H1 (cell line): ENCODE measurements around the gene PGM2L1. TPM values are rescaled to one million over a fixed set of nuclear protein-coding genes. Genes with fewer than 3 reads are reported as not detected.

ENCODE experiments used
- RFX5 ChIP-seq: IDR thresholded peaks from 2 replicates; pipeline ENCODE4 v1.6.1; 2011; ENCODE audit warnings: low read depth, low read length, improper control_type of control experiment, borderline replicate concordance
- SRF ChIP-seq: IDR thresholded peaks from 2 replicates; pipeline ENCODE4 v1.6.1; 2011; ENCODE audit warnings: mild to moderate bottlenecking, low read depth, low read length, moderate library complexity
- polyA plus RNA-seq, 7 experiments: library from polyadenylated mRNA; depleted of rRNA in 3 of 7; stranded (reverse) in 5 of 7; unstranded in 2 of 7; fragments of >200 nt in 5 of 7; fragments of 200-250 nt in 2 of 7; gene quantifications; 1 replicate in 5 of 7; 2 replicates in 1 of 7; 4 replicates in 1 of 7; pipeline versions ENCODE4 v1.2.1 to v1.2.3, GENCODE V29; 2011 to 2013; ENCODE audit warnings: missing spikeins in 2 of 7, mixed read lengths in 2 of 7
- total RNA-seq: library from RNA; stranded (reverse); fragmentation: NEBNext Ultra II Directional; extraction: Animal tissue kit (Norgen Biotek cat#: 25700); gene quantifications from 2 replicates; pipeline ENCODE4 v1.2.1, GENCODE V29; 2021

Gene PGM2L1
- total and polyA plus RNA-seq, 2 of the 8 experiments (the other 6 are each of a cell fraction or from before 2014, with no cell fraction given), result 5.0 to 42.7 TPM

DNA sequence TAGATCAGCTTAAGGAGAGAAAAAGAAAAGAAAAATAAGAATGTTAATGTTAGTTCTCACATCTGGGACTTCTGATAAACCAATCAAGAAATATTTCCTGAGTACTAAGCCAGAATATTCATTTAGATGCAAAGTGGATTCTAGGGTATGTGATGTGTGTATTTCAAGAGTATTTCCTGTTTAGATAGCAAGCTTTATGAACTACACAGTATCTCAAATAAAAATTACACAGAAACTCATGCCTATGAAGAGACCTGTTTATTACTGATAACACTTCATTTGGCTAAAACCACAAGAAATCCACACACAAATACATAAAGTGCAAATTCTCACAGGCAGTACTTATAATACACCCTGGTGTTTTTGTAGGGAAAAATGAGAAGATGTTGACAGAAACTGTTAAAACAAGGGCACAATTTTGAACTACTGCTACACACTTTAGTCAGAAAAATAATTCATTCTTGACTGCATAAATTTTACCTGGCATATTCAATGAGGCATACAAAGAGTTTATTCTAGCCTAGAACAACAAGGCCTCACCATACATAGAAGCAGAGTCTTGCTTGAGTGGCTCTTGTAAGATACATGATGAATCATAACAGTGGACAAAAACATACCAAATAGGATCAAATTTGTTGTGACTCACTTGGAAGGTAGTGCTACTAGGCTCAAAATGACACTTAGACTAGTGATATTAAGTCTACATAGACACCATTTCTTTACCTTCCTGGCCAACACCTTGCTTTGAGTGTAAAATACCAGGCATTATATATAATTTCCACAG is 68.0 kb downstream of the PGM2L1 start (continued):
- TF ChIP-seq SRF (no peak), RFX5 (no peak)
